K562 (cell line): ENCODE results near the gene RAD54L. TPM values are rescaled to one million over a fixed set of nuclear protein-coding genes. Genes with fewer than 3 reads are reported as not detected.

ENCODE experiments used
- ATAC-seq: fragments of 200-7000 bp; cut with Tn5 transposase; 3 replicates; pipeline ENCODE4 v1.9.1; 2020; ENCODE audit warnings: moderate library complexity
- BruUV-seq: library from RNA; stranded (reverse); fragments of 400-500 nt; replicated peaks from 2 replicates; lab custom pipeline; 2021; lab: Mats Ljungman, UMichigan
- CTCF ChIA-PET: fragments of 300-600 bp; formaldehyde crosslinking; extraction: SDS; loops from one replicate; lab custom pipeline; 2021; ENCODE audit warnings: low intra/inter-chr PET ratio; lab: Yijun Ruan, JAX
- POLR2A ChIA-PET: fragments of 300-600, 350-650 bp; sonication (Branson Sonifier 250); formaldehyde crosslinking; extraction: SDS; loops from one replicate; lab custom pipeline; 2021; ENCODE audit warnings: antibody characterized with exemption, inconsistent platforms; lab: Yijun Ruan, JAX
- DNase-seq, 4 experiments: peaks; one replicate each; pipeline versions ENCODE4 v3.0.0 to v3.0.0-alpha.2; 2011 to 2018; ENCODE audit warnings: low spot score in 3 of 4, mixed read lengths in 3 of 4; ENCODE audit errors: extremely low read depth in 1 of 4
- FAIRE-seq: peaks from 2 replicates; lab custom pipeline; 2011; peaks lifted over from hg19 to GRCh38; lab: Jason Lieb, UNC
- H2AFZ ChIP-seq: 2 replicates; pipeline ENCODE4 v1.6.0; 2011; ENCODE audit warnings: low read depth, low read length, control low read depth, inconsistent platforms
- H3K27ac ChIP-seq: fragments of 200-600 bp; 3 replicates; pipeline ENCODE4 v1.8.0; 2011; ENCODE audit warnings: low read depth, mild to moderate bottlenecking, control low read depth, inconsistent platforms, low read length, moderate library complexity, mixed read lengths; ENCODE audit errors: extremely low read depth
- H3K27me3 ChIP-seq, 2 experiments: fragments of 300-600 bp in 1 of 2; 2 replicates in 1 of 2; 3 replicates in 1 of 2; pipeline versions ENCODE4 v1.6.0 to v1.8.0; 2011; ENCODE audit warnings: inconsistent platforms in 2 of 2, low read length in 2 of 2, mild to moderate bottlenecking in 1 of 2, mixed read lengths in 1 of 2, moderate library complexity in 1 of 2; ENCODE audit not compliant: control insufficient read depth in 2 of 2, insufficient read depth in 2 of 2
- H3K36me3 ChIP-seq: fragments of 300-600 bp; 3 replicates; pipeline ENCODE4 v1.8.0; 2011; ENCODE audit warnings: mild to moderate bottlenecking, low read length, inconsistent platforms; ENCODE audit not compliant: control insufficient read depth, insufficient read depth
- H3K4me1 ChIP-seq, 2 experiments: fragments of 200-600 bp in 1 of 2; replicated peaks in 1 of 2; 2 replicates in 1 of 2; 3 replicates in 1 of 2; pipeline versions ENCODE4 v1.5.1 to v1.8.0; 2011; ENCODE audit warnings: inconsistent platforms in 2 of 2, low read length in 2 of 2, mild to moderate bottlenecking in 1 of 2, mixed read lengths in 1 of 2, moderate library complexity in 1 of 2; ENCODE audit not compliant: control insufficient read depth in 2 of 2, insufficient read depth in 2 of 2
- H3K4me2 ChIP-seq: 2 replicates; pipeline ENCODE4 v1.6.1; 2011; ENCODE audit warnings: low read length, control low read depth, inconsistent platforms, mixed read lengths; ENCODE audit not compliant: insufficient read depth
- H3K4me3 ChIP-seq: fragments of 200-600 bp; sonication (generic), shearing (Covaris generic); 2 replicates; pipeline ENCODE4 v1.5.1; 2016; ENCODE audit warnings: control low read depth, inconsistent platforms
- H3K79me2 ChIP-seq: fragments of 200-600 bp; 3 replicates; pipeline ENCODE4 v1.8.0; 2011; ENCODE audit warnings: low read length, inconsistent platforms; ENCODE audit not compliant: control insufficient read depth, insufficient read depth
- H3K9ac ChIP-seq, 2 experiments: 2 replicates each; pipeline versions ENCODE4 v1.6.0 to v1.6.1; 2011; ENCODE audit warnings: low read depth in 2 of 2, low read length in 2 of 2, control low read depth in 1 of 2, inconsistent platforms in 1 of 2, mild to moderate bottlenecking in 1 of 2, mixed read lengths in 1 of 2; ENCODE audit not compliant: insufficient read depth in 1 of 2
- H3K9me1 ChIP-seq: one replicate; pipeline ENCODE4 v1.6.0; 2011; ENCODE audit warnings: inconsistent platforms, mild to moderate bottlenecking, low read length, moderate library complexity; ENCODE audit not compliant: control insufficient read depth, insufficient read depth
- H3K9me3 ChIP-seq: replicated peaks from 2 replicates; pipeline ENCODE4 v1.5.1; 2011; ENCODE audit warnings: low read depth, low read length, inconsistent platforms; ENCODE audit not compliant: control insufficient read depth, insufficient read depth
- H4K20me1 ChIP-seq: replicated peaks from 2 replicates; pipeline ENCODE4 v1.6.1; 2011; ENCODE audit warnings: low read length, inconsistent platforms, mixed read lengths; ENCODE audit not compliant: control insufficient read depth, insufficient read depth
- ATF1 ChIP-seq, 2 experiments: fragments of 450-650 bp in 1 of 2; IDR thresholded peaks; 2 replicates each; pipeline ENCODE4 v1.6.1; 2016; ENCODE audit warnings: missing compliant biosample characterization in 1 of 2, missing genetic modification characterization in 1 of 2
- CBX8 ChIP-seq: fragments of 200-600 bp; sonication (generic); IDR thresholded peaks from 2 replicates; pipeline ENCODE4 v1.6.1; 2012; ENCODE audit warnings: borderline replicate concordance, mixed run types, low read depth, mild to moderate bottlenecking, moderate library complexity, mixed read lengths, low read length, control low read depth, inconsistent platforms; ENCODE audit not compliant: poor library complexity, severe bottlenecking; ENCODE audit errors: extremely low read depth
- CREM ChIP-seq: IDR thresholded peaks from 2 replicates; pipeline ENCODE4 v1.6.1; 2014; ENCODE audit warnings: antibody characterized with exemption, low read depth
- GABPA ChIP-seq: fragments of 200-800 bp; sonication (Bioruptor generic); conservative IDR thresholded peaks from 2 replicates; pipeline ENCODE4 v1.6.1; 2016; ENCODE audit warnings: low read depth, missing genetic modification characterization, missing compliant biosample characterization
- LARP7 ChIP-seq: fragments of 450-650 bp; IDR thresholded peaks from 2 replicates; pipeline ENCODE4 v1.6.1; 2016
- MAFF ChIP-seq: IDR thresholded peaks from 2 replicates; pipeline ENCODE4 v1.6.1; 2012; ENCODE audit warnings: low read length, improper control_type of control experiment
- MEIS2 ChIP-seq: fragments of 450-650 bp; IDR thresholded peaks from 2 replicates; pipeline ENCODE4 v1.6.1; 2014; ENCODE audit warnings: mild to moderate bottlenecking; ENCODE audit not compliant: partially characterized antibody
- TBP ChIP-seq: optimal IDR thresholded peaks from 2 replicates; pipeline ENCODE3; 2011; ENCODE audit warnings: low read depth, low read length, improper control_type of control experiment
- ZNF184 ChIP-seq: sonication (generic); formaldehyde crosslinking; IDR thresholded peaks from 2 replicates; pipeline ENCODE4 v1.5.0; 2020; ENCODE audit warnings: missing genetic modification reagents
- WGBS: fragments of 100-300 bp; shearing (Covaris generic); methylation state at CpG from one replicate; pipeline ENCODE4 v1.1.6; 2016; ENCODE audit warnings: low coverage, mixed read lengths; ENCODE audit not compliant: insufficient coverage; ENCODE audit errors: missing lambda C conversion rate; 5-methylcytosine and 5-hydroxymethylcytosine counted together
- in situ Hi-C: fragments of 300-500 bp; cut with MboI; formaldehyde crosslinking; loops from 4 replicates; pipeline ENCODE4 v1.15.0; 2018; ENCODE audit warnings: inconsistent platforms, mixed read lengths
- intact Hi-C: fragments of 100-400 bp; cut with micrococcal nuclease; formaldehyde crosslinking; loops from 2 replicates; pipeline ENCODE4 v1.14.2; 2022
- polyA plus RNA-seq, 8 experiments: library from polyadenylated mRNA; depleted of rRNA in 4 of 8; stranded (reverse) in 5 of 8; unstranded in 3 of 8; fragments of >200 nt; fragmentation: Nextera tagmentation in 2 of 8; fragmentation: Illumina TruSeq in 1 of 8; extraction: Ambion mirVana in 2 of 8; extraction: Trizol in 1 of 8; gene quantifications; 2 replicates each; pipeline versions ENCODE4 v1.2.1 to v1.2.3, GENCODE V29; 2011 to 2014; ENCODE audit warnings: inconsistent platforms in 1 of 8, missing spikeins in 1 of 8
- total RNA-seq, 7 experiments: library from RNA; depleted of rRNA in 6 of 7; stranded (reverse); fragments of >200 nt in 6 of 7; fragmentation: Illumina TruSeq in 2 of 7; extraction: Trizol in 2 of 7; gene quantifications; 2 replicates each; pipeline versions ENCODE4 v1.2.1 to v1.2.3, GENCODE V29; 2011 to 2021; ENCODE audit warnings: low replicate concordance in 1 of 7
- TF ChIP-seq, protein P1 (sequence below), 2 experiments: fragments of 450-650 bp in 1 of 2; sonication (generic) in 1 of 2; formaldehyde crosslinking in 1 of 2; IDR thresholded peaks; 2 replicates each; pipeline versions ENCODE4 v1.7.1 to v1.9.0; 2016 to 2022; ENCODE audit warnings: inconsistent platforms in 1 of 2, mild to moderate bottlenecking in 1 of 2, missing genetic modification reagents in 1 of 2

RAD54L gene
- total and polyA plus RNA-seq, 9 of the 15 experiments (the other 6 are each of a cell fraction or from before 2014, with no cell fraction given), result 17.9 to 92.3 (median 37.5) TPM

DNA sequence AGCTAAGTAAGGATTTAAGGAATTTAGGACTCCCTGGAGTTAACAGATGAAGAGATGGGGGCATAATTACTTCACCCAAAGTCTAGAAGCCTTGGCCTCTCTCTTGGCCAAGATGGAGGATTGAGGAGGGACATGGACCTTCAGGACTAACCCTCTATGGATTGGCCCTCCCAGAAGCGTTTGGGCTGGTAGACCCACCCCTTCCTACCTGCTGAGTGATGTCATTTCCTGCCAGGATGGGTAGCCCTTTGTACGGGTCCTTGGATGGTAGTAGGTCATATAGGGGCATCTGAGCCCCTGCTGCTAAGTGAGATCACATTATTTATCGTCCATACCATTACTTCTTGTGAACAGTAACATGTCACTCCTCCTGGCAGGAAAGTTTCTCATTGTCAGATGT, 26.8 kb upstream of the RAD54L start:
- POLR2A ChIA-PET, result interaction anchor here (1.0 to 1.5 kb wide), 4 partner anchors 12 to 1500 kb away, joined by 3 to 5 read pairs (median 4); no protein-coding TSS in a partner anchor
- no peak overlapping the region; the same call in 1 of the 2 replicates for H3K4me2 ChIP-seq
- FAIRE-seq (no peak), DNase-seq (peak in 2 of 4 experiments; percentile 33 to 48), ATAC-seq (peak; percentile 47)
- H3K79me2 ChIP-seq, result no peaks in the 10 kb centered on the region
- CTCF ChIA-PET, result interaction anchor here (3.6 kb wide), 1 partner anchor 41 kb away, joined by 44 read pairs; no protein-coding TSS in a partner anchor
- H3K27me3 ChIP-seq, result no peaks in the 10 kb centered on the region
- peak overlapping the region; percentile 47; the same call in 1 of the 2 replicates for H2AFZ ChIP-seq
- peak; percentile 49 for TF ChIP-seq GABPA (tag)
- TF ChIP-seq, protein P1, sequence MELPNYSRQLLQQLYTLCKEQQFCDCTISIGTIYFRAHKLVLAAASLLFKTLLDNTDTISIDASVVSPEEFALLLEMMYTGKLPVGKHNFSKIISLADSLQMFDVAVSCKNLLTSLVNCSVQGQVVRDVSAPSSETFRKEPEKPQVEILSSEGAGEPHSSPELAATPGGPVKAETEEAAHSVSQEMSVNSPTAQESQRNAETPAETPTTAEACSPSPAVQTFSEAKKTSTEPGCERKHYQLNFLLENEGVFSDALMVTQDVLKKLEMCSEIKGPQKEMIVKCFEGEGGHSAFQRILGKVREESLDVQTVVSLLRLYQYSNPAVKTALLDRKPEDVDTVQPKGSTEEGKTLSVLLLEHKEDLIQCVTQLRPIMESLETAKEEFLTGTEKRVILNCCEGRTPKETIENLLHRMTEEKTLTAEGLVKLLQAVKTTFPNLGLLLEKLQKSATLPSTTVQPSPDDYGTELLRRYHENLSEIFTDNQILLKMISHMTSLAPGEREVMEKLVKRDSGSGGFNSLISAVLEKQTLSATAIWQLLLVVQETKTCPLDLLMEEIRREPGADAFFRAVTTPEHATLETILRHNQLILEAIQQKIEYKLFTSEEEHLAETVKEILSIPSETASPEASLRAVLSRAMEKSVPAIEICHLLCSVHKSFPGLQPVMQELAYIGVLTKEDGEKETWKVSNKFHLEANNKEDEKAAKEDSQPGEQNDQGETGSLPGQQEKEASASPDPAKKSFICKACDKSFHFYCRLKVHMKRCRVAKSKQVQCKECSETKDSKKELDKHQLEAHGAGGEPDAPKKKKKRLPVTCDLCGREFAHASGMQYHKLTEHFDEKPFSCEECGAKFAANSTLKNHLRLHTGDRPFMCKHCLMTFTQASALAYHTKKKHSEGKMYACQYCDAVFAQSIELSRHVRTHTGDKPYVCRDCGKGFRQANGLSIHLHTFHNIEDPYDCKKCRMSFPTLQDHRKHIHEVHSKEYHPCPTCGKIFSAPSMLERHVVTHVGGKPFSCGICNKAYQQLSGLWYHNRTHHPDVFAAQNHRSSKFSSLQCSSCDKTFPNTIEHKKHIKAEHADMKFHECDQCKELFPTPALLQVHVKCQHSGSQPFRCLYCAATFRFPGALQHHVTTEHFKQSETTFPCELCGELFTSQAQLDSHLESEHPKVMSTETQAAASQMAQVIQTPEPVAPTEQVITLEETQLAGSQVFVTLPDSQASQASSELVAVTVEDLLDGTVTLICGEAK (IDR thresholded peaks at IDR 0.05), result peak; percentile 45; the same call in 1 of the 2 replicates
- TF ChIP-seq, protein P1 (CRISPR knock-in tag; IDR thresholded peaks at IDR 0.05), result no peak
- TF ChIP-seq TBP, result no peak
- no peak for TF ChIP-seq ATF1 (CRISPR knock-in tag; IDR thresholded peaks at IDR 0.05)
- 0 out of 2 replicates have a peak, but pooled peaks have one; percentile 14 for TF ChIP-seq ATF1 (tag; IDR thresholded peaks at IDR 0.05)
- TF ChIP-seq ZNF184 (CRISPR knock-in tag), result no peak
- no peak for TF ChIP-seq CBX8
- TF ChIP-seq LARP7, result no peak
- no peak for TF ChIP-seq MAFF
- TF ChIP-seq MEIS2, result no peak
- TF ChIP-seq CREM, result 0 out of 2 replicates have a peak, but pooled peaks have one; percentile 31
- no peaks in the 10 kb centered on the region for H3K9me3 ChIP-seq
- H3K9ac ChIP-seq, result no peak overlapping the region
- no TSS peak for BruUV-seq
- no peaks in the 10 kb centered on the region for H3K9me1 ChIP-seq
- H3K27ac ChIP-seq, result no peak overlapping the region
- intact Hi-C loops, result no loop called here
- no peak overlapping the region for H3K4me3 ChIP-seq
- in situ Hi-C loops, result no loop called here
- 17% methylated on average over 3 of the region's 3 CpGs for WGBS
- no peaks in the 10 kb centered on the region for H3K36me3 ChIP-seq
- H4K20me1 ChIP-seq, result no peaks in the 10 kb centered on the region
- peaks cover 0 to 5% of the 10 kb centered on the region in 2 experiments; a peak in 2 of 5 replicates for H3K4me1 ChIP-seq
